ENCODE results near the gene STK32C.
"Not testable (repeated sequence)": the region's sequence is repeated elsewhere in the genome, so short reads cannot be mapped to it uniquely, and the experiment has no call there.

Gene STK32C

DNA sequence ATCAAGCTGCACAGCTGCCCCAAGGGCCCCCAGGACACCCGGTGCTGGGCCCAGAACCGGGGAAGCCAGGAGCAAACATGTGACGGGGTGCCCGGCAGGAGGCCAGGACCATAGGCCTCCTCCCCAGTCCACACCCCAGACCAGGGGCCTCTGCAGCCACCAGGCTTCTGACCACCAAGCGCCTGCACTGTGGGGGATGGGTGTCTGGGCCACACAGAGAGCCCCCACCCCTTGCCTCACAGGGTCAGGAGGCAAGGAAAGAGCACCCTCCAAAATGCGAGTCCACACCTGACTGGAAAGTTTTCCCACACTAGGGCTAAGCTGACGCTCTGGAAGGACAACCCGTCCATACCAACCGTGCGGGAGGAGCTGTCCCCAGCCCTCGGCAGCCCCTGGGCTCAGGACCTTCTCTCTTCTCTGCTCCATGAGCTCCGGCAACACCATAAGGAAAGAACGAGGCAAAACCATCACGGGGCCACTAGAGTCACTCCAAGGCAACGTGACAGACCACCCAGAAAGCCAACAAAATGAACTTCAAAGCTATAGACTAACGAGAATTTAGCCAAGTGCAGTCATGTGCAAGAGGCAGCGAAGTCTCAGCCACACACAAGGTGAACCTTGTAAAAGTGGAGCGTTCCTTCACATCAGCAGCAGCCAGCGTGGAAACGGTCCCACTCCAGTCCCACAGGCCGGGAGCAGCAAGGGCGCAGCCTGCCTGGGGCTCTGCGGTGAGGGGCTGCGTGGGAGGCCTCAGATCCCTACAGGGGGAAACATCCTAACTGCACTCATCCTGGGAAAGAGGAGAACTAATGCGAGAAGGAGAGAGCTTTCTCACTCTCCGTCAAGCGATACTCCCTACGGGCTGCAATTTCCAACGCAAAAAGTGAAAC is 5.1 kb downstream of the STK32C start:
- in situ Hi-C loops (cut with MboI; ENCODE audit: low sequenced_read_pairs): no loop called here

DNA sequence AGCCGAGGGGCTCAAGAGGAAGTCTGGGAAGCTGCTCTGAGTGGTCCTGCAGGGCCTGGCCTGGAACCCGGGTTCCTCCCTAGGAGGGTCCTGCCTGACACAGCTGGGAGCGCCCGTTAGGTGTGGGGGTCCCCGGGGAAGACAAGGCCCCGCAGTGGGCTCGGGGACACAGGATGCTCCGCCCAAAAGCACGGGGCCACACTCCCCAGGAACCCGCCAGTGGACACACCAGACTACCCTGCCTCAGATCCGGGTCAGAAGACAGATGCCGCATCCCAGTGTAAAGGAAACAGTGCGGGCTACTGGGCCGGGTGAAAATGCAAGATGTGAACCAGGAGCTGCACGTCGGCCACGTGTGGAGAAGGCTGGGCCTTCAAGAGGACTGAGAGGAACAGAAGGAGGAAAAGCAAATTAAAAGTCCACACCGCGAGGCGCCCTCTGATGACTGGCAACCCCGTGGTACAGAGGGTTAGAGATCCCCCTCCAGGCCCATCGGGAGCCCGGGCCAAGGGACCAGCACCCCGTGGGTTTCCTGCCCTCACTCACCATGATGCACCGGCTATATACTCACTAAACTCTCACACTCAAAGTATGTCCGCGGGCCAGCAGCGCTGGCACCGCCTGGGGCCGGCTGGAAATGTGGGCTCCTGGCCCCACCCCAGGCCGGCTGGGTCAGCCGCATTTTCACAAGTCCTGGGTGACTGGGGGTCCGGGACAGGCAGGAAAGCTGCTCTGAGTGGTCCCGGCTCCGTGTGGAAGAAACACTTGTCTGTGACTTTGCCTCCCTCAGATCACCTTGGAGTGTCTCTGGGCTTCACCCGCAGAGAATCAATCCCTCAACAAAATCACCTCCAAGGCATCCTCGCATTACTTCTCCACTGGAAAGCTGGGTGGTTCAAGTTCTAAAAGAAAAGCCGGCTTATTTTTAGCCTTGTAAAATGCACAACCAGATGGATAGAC is 6.1 kb downstream of the STK32C start:
- in situ Hi-C loops (cut with MboI; ENCODE audit: low sequenced_read_pairs): no loop called here

DNA sequence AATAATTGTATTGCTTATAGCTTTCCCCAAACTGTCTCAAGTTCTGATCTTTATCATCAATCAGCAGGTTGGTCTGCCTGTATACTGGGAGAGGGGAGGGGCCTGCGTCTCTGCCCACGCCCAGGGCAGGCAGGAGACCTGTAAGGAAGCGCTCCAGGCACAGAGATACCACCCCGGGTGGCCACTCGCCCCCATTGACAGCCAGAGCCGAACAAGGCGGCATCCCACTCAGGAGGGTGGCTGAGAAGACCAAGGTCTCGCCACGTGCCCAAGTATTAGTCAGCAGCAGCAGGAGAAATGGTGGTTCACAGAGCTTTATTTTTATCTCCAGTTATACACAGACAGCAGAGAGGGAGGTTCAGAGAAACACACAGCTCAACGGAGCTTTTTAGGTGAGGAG is 7.2 kb downstream of the STK32C start:
- in situ Hi-C loops (cut with MboI; ENCODE audit: low sequenced_read_pairs): no loop called here

DNA sequence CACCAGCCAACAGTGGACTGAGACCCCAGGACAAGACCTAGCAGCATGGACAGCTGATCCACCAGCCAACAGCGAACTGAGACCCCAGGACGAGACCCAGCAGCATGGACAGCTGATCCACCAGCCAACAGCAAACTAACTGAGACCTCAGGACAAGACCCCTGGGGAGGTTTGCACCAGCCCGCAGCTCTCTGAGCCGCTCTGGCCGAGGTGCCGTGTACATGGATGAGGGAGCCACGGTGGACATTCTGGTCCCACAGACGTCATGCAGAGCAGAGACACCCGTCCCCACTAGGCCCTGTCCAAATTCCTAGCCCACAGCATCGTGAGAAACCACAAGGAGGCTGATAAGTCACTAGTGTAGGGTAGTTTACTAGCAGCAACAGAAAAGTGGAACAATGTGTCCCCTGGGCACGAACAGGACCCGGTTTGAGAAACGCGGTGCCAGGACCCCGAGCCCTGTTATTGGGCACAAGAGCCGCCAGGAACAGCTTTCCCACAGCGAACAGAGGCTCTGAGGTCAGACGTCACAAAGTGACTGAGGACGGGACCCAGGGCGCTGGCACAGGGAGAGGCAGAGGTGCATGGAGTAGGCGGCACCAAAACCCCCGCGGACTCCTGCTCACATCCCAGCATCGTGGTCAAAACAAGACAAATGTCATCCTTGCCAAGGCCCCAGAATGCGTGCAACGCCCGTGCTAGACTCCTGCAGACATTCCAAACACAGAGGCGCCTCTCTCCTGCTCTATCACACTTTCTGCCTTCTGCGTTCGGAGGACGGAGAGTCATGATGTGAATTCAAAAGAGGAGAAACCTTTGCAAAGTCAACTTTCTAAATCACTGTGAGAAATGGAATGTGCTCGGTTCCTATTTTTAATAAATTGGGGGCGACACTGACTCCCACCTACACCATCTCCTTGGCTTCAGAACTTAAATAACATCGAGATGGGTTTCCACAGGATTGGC is 8.1 kb downstream of the STK32C start:
- in situ Hi-C loops (cut with MboI; ENCODE audit: low sequenced_read_pairs): no loop called here

DNA sequence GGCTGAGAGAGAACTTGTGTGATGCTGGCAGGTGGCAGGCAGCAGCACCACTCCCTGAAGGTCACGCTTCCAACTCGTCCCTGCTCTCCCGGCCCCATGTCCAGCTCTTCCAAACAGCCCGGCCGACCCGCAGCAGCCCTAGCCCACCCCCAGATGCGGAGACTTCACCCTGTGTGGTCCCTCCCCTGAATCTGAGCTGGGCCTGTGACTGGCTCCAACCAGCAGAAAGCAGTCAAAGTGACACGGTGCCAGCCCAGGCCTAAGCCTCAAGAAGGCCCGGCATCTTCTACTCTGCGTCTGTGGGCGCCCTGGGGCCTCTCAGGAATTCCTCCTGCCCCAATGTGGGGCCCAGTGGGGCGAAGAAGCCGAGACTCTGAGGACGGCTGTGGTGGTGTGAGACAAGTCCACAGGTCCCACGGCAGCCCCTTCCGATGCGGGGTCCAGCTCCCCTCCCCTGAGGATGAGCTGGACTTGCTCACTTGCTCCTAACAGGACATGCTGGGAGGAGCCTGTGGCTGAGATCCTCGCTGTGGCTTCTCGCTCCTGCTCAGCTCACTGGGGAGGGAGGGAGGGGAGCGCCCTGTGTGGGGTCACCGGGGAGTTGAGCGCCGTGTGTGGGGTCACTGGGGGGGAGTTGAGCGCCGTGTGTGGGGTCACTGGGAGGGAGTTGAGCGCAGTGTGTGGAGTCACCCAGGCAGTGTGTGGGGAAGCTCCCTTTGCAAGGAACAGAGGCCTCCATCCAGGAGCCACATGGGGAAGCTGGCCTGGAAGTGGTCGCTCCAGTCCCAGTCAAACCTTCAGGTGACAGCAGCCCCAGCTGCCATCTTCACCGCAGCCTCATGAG is 9.5 kb downstream of the STK32C start:
- in situ Hi-C loops (cut with MboI; ENCODE audit: low sequenced_read_pairs): no loop called here

DNA sequence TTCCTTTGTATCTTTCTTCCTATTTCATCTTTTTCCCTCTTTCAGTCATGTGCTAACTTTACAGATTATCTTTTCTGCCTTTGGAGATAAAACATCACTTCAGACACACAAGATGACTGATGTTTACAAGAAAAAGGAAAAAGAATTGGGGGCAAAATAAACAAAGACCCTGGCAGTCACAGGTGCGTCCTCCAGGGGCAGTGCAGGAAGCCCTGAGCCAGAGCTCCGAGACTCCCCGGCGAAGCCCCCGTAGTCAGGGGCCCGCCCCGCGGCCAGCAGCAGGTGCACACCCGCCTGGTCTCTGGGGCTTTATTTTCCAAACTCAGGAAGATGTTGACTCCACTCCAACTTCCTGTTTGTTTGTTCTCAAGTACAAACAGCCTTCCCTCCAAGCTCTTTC is 10.2 kb downstream of the STK32C start:
- in situ Hi-C loops (cut with MboI; ENCODE audit: low sequenced_read_pairs): no loop called here

DNA sequence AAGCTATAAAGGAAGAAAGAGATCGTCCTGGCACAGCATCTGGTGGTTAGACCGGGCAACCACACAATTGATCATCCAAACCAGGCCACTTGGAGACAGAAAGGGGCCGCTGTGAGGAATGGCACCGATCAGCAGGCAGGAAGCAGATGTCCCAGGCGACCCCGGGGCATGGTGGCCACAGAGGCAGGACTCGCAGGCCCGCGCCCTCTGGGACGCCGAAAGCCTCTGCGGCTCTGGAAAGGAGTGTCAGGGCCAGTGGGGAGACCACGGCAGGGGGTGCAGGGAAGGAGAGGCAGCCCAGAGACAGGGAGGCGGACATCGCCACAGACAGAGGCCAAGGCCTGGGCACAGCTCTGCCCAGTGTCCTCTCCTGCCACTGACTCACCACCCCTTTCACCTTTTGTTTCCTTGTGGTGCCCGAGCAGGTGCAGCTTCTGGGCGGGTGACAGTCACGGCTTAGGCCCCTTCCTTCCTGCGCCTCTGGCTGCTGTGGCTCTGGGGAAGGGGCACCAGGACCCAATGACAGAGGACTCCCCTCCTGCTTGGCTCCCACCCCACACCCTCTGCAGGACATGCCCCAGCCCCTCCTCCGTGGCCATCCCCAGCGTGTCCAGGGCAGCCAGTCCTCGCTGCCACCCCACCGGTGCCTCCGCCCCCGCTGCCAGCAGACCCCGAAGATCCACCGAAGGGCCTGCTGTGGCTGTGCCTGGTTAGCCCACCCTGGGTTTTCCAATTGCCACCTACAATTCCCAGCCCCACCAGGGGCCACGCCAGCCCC is 10.9 kb downstream of the STK32C start:
- in situ Hi-C loops (cut with MboI; ENCODE audit: low sequenced_read_pairs): no loop called here

DNA sequence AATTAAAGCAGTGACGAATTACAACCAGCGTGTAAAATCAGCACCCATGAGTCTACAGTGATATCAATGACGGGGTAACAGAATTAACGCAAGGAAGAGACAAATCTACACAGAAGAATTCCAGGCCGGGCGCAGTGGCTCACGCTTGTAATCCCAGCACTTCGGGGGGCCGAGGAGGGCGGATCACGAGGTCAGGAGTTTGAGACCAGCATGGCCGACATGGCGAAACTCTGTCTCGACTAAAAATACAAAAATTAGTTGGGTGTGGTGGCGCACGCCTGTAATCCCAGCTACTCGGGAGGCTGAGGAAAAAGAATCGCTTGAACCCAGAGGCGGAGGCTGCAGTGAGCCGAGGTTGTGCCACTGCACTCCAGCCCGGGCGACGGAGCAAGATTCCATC is 12.3 kb downstream of the STK32C start:
- in situ Hi-C loops (cut with MboI; ENCODE audit: low sequenced_read_pairs): not testable (repeated sequence)

DNA sequence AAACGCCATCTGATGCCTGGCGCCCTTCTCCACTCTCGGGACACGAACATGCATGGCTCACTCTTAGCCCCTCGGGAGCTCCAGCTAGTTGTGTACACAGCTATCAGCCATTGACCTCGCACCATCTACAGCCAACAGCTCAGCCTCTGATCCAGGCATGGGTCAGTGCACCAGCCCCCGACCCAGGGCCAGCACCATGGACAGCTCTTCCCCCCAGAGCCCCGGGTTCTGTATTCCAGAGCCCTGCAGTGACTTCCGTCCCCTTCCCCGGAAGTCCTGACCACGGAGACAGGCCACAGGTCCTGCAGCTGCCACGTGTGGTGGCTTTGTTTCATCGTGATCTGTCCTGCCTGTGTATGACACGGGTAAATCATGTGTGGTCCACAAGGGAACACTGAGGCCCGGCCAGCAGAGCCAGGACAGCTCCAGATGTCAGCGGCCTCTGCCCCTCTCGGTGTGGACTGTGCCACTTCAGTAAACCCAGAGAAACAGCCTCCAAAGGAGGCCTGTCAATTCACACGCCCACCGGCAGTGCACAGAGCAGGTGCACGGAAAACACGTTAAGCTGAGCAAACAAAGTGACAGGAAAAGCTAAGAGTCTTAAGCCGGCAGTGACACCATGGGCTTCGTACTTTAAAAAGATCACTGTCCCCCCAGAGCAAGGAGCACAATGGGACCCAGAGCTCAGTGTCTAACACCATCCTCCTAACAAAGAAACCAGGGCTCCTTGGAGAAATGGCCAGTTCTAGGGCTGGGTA is 13.0 kb downstream of the STK32C start:
- in situ Hi-C loops (cut with MboI; ENCODE audit: low sequenced_read_pairs): no loop called here

DNA sequence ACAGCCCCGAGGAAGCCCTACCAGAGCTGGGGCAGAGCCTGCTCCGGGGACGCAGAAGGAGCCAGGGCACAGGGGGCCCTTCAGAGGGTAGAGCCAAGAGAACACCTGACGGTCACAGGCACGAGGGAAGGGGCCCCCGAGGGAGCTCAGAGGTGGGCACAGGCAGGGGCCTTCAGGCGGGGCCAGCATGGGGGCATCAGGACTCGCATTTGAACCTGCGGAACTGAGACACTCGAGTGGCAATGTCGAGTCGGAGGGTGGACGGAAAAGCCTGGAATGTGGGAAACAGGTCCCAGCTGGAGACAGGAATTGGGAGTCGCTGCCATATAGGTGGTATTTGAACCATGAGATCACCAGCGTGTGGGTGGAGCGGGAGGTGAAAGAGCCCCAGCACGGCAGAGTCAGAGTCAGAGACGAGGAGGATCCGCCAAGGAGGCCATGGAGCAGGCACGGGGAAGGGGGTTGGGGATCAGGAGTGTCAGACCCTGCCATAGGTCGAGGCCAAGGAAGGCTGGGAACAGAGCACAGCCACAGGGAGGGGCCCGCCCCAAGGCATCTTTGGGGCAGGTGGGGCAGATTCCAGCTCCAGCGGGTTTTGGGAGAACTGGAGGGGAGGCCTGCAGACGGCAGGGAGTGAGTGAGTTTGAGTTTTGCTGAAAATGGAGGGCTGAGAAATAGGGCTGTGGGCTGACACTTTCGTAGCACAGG is 13.8 kb downstream of the STK32C start:
- in situ Hi-C loops (cut with MboI; ENCODE audit: low sequenced_read_pairs): no loop called here

DNA sequence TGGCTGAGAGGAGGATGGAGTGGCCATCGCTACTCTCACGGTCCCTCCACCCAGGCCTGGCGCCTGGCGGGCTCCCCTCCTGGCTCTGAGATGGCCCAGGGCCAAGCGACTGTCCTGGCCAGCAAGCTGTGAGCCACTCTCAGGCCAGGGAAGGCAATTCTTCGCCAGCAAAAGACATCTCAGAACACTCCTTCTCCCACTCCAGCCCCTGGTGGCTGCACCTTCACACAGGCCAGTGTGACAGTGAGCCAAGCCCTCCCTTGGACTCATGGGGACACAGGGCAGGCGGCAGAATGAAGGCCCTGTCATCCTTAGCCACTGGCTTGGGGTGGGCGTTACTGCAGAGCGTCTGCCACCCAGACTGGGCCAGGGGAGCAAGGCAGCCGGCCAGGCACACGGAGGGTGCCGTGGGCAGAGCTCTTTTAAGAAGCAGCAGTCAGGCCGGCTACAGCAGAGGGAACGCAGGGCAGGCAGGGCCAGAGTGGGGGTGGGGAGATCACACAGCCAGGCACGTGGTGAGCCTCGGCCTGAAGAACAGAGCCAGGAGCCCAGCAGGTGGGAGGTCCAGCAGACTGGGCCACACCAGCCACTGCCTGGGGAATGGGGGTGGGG is 14.4 kb downstream of the STK32C start:
- in situ Hi-C loops (cut with MboI; ENCODE audit: low sequenced_read_pairs): no loop called here

DNA sequence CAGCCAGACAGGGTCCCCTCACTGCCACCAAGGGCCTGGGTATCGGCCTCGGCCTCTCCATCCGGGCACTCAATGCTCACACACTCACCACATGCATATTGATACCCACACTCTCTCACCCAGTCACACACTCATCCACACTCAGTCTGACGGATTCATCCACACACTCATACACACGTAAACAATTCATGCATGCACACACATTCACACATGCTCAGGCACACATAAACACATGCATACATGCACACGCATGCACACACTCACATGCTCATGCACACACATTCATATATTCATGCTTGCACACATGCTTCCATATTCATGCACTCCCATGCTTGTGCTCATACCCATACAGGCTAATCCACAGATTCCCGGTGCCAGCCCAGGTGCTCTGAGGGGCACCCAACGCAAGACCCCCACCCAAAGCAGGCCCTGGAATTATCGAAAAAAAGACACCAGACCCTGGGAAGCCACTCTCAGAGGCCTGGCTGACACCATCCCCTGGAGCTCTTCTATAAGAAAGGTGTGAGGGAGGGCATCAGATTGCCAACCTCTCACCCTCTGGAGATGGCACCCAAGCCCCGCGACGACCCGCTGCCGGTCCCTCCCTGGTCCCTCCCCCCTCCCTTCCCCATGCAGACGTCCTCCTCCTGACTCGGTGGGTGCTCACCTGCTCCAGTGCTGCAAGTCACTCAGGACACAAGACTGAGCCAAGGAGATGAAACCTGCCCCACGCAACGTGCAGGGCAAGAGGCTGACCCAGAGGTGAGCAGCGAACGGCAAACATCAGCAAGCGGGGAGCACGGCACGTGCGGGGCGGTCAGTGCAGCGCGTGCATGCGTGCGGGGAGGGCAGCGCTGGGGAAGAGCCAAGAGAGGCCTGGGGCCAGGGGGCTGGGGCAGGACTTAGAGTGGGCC is 15.2 kb downstream of the STK32C start:
- in situ Hi-C loops (cut with MboI; ENCODE audit: low sequenced_read_pairs): no loop called here

DNA sequence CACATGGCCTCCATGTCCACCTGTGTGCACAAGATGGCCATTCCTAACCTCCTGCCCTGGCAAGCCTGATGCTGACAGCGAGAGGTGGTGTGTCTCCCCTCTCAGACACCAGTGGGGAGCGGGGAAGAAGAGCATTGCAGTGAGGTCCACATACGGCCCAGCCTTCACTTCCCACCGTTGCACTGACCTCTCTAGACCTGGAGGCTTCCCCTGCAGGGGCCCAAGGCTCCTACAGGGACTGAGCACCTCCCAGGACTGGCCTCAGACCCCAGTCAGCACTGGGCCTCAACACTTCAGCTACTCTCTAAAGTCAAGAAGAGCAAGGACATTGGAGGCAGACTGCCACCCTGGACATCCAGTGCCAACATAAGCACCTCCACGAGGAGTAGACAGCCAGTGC is 15.9 kb downstream of the STK32C start:
- in situ Hi-C loops (cut with MboI; ENCODE audit: low sequenced_read_pairs): no loop called here

DNA sequence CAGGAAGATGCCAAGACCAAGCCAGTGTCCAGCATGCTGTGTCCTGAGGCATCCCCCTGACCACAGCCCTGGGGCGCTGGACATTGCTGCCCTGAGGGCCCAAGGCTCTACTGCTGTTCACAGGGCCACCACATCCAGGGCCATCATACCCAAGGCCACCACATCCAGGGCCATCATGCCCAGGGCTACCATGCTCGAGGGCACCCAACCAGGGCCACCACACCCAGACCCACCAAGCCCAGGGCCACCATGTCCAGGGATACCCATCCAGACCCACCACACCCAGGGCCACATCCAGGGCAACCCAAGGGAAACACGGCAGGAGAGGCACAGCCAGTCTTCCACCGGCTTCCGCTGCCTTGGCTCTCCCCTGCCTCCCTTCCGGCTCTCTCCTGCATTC is 17.1 kb downstream of the STK32C start:
- in situ Hi-C loops (cut with MboI; ENCODE audit: low sequenced_read_pairs): no loop called here

DNA sequence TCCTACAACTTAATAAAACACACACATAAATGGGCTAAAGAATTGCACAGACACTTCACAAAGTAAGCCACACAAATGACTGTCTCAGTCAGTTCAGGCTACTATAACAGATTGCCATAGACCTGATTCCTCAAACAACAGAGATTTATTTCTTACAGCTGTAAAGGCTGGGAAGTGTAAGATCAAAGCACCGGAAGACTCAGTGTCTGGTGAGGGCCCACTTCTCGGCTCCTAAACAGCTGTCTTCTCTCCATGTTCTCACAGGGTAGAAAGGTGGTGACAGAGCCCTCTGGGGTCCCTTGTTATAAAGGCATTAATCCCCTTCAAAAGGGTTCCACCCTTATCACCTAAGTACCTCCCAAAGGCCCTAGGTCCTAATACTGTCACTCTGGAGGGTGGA is 18.3 kb downstream of the STK32C start:
- in situ Hi-C loops (cut with MboI; ENCODE audit: low sequenced_read_pairs): no loop called here
